Activated CD8-positive, alpha-beta memory T cell treated with anti-CD3 and anti-CD28 coated beads for 24 hours (primary cell): Measurements from ENCODE around the gene WDFY2.
"Not testable (repeated sequence)": the region's sequence is repeated elsewhere in the genome, so short reads cannot be mapped to it uniquely, and the experiment has no call there.

Experiments used
- DNase-seq: peaks from one replicate; pipeline ENCODE4 v3.0.0-alpha.2; 2020

Gene WDFY2

DNA sequence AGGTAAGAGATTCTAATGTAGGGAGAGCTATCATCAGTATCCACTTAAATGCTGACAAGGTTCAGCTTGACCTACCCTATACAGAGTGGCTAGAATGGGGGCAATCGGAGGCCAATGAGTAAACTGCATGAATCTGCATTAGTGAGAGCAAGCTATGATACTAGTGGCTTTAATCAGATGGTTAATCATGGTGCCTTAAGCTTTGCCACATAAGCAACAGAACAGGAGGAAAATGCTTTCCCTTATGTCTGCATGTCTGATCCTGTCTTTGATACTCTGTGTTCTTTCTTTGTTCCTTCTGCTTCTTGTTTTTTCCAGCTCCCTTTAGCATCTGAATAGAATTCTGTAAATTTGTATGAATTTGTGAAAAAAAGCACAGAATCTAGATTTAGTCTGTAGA, 91.1 kb downstream of the WDFY2 start:
- no peak for DNase-seq

DNA sequence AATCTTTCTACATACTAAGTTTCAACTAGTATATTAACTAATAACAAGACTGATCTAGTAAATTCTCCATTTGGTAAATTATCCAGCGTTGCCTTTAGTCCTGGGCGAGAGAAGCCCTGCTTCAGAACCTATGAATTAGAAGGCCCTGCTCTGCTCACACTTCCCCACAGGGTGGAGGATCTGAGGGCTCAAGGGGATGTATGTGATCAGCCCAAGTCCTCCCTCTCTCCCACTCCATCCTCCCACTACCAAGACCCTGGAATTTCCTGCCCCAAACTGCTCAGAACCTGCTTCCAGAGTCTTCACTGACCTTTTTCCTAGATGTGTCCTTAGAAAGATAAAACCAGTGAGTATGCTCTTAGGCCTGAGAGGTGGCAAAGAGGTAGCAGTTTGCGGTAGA, 91.6 kb downstream of the WDFY2 start:
- DNase-seq: no peak

DNA sequence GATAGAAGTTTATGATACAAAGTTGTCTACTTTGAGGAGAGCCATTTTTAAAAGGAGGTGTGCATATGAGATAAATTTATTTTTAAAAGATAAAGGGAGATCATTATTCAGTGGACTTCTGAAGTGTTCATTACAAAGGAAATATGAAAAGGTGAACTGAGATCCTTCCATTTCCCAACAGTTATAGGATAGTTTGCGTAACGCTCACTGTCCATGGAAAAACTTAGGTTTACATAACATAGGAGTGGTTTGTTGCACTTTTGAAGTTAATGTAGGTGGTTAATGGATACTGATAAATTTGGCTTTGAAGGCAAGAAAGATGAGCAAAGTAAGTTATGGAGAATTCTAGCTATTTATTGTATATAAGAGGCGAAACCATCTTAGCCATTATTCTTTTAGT, 92.5 kb downstream of the WDFY2 start:
- DNase-seq: no peak

DNA sequence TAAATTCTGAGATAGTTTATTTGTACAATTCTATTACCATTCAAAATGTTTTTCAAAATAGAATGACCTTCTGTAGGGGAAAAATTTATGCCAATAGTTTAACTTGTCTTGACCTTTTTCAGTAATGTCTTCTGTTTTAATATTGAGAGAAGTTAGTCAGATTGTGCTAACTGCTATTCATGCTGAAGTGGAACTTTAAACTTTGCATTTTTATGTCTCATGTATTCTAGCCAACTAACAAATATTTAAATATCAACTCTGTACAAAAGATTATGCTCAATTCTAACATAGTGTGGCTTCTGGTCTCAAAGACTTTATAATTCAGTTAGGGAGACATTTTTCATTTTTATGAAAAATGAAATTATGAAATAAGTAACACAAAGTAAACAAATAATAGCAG, 94.2 kb downstream of the WDFY2 start:
- no peak for DNase-seq

DNA sequence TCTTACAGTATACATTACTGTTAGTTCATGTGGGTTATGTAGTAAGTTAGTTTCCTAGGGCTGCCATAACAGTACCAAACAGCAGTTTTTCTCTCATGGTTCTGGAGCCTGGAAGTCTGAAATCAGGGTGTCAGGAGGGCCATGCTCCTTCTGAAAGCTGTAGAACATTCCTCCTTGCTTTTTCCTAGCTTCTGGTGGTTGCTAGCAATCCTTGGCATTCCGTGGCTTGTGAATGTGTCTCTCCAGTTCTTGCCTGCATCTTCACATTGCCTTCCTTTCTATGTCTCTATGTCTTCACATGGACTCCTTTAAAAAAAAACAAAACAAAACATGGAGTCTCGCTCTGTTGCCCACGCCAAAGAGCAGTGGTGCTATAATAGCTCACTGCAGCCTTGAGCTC, 95.4 kb downstream of the WDFY2 start:
- DNase-seq: no peak

DNA sequence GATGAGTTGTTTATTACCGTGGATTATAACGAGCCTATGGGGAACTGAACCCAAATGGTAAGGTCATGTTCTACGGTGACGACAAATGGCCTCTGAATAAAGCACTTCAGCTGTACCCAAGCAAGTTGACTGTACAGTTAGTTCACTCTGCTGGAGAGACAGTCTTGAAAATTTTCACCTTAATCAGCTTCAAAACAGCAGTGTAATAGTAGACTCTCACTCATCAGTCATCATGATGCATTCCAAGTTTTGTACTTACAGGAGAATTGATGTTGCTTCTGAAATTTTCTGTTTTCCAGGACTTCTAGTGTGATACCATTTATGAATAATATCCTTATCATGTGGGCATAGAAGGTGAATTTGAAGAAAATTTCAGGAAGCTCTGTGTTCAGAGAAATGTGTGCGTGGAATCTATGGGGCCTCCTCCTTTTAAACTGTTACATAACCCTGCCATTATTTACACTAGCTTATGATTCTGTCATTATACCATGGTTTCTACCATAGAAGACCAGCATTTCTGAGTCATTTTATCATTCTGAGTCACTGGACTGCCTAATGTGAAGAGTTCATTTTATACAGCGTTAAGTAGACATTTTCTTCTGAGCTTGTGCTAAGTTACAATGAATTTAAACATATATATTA, 96.9 kb downstream of the WDFY2 start:
- no peak for DNase-seq

DNA sequence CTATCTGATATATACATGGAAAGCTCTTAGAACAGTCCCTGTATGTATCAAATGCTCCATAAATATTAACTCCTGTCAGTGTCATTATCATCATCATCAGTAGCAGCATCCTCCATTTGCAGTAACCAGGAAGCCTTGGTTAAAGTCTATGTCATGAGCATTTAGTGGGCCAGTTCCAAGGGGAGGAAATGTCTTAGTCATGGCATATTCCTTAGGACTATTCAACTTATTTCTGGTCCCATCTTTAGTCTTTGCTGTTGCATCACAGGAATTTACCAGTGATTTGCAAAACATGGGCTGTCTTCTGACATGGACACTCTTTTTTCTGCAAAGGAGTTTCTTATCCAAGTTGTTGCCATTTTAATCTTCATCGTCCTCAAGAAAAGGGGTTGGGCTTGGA, 98.4 kb downstream of the WDFY2 start:
- DNase-seq: no peak

DNA sequence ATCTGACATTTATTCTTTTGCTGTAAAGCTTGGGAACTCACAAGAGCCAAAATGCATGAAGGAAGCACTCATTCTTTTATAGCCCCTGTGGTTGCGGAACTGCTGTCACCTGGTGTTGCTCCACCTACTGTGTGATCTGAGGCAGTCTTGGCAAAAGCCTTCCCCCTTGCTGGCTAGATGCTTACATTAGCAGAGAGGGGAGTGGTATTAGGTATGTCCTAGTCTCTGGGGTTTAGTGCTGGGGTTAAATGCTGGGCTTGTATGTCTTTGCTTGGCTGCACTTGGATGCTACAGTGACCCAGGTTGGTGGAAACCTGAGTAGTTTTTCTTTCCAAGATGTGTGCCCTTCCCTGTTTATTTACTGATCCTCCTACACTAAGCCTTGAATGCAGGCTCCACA, 99.3 kb downstream of the WDFY2 start:
- DNase-seq: no peak

DNA sequence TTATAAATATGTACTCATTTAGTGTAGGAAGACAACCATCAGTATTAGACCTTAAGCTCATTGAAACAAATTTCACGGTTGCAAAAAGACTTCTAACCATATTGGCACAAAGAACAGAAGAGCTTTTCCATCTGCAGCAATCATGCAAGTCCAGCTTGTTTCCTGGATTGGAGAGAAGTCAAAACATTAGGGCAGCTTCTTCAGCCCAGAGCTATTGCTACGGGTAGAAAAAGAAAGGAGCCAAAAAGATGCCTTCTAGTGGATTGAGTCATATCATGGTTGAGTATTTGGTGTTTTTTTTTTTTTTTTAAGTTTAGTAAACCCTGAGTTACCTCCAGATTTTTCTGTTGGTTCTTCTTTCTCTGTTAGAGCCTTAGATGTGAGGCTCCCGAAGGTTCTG, 99.8 kb downstream of the WDFY2 start:
- DNase-seq: no peak

DNA sequence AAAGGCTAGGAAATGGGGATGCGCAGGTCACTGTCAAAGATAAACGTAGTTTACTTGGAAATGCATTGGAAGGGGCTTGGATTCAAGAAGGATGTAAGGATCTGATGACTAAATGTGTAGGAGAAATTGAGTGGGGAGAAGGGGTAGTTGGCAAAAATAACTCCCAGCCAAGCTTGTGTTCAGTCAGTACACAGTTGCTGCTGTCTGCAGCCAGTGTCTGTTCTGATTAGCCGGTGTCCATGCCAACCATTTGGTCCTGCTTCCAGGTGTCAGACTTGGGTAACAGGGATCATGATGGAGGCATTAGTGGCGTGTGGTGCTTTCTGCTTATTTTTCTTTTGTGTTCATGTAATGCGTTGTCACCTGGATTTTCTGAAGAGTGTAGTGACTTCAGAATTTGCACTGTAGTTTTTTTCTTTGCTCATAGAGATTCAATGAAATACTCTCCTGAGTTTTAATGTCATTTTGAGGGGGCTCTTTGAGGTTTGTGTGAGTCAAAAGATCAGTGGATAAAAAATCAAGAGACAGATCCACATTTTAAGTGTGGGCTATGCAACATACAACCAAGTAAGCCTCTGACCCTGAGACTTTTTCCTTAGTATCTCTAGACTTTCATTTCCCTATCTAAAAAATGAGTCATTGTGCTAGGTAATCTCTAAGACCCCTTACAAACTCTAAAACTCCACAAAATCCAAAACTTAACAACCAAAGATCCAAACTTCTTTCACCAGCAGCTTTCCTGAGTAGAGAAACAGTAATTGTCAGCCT, 103.9 kb downstream of the WDFY2 start:
- DNase-seq: no peak

DNA sequence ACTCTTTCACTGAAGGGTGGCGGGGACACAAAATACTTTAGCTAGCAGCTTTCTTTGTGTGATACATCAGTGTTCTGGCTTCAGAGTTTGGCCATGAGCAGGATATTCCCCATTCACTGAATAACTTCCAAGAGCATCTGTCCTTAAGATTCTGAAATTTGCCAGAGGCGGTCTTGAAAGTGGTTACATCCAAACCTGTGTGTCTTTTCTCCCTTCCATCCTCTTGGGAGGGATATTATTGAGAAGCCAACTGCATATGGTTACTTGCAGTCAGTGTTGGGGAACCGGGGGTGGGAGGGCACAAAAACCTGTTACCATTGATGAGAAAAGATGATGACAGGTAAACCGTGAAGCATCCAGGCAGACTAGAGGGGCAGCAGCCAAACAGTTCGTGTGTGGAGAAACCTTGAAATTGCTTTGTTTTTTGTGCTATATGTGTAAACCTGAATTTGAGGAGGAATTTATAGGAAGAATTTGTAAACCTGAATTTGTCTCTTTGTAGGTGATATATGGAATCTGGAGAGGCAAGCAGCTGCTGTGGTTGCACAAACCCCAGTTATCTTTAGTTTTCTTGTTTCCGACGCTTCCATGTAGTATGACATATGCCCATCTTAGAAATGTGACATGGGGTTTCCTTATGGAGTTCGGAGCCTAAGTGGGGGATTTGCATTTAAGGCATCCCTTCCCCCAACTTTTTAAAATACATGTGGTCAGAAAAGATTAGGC, 104.8 kb downstream of the WDFY2 start:
- no peak for DNase-seq

DNA sequence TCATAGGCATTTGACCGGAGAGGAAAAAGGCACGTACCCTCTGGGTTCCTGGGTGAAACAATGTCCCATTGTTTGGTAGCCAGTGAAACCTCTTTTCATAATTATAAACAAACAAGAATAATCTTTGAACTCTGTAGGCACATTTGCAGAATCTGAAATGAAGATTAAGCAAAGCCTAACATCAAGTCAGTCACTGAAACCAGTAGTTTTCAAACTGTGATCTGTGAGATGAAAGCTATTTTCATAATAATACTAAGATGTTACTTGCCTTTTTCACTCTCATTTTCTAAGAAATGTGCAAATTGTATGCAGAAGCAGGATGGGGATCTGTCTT, 105.4 kb downstream of the WDFY2 start:
- DNase-seq: no peak

DNA sequence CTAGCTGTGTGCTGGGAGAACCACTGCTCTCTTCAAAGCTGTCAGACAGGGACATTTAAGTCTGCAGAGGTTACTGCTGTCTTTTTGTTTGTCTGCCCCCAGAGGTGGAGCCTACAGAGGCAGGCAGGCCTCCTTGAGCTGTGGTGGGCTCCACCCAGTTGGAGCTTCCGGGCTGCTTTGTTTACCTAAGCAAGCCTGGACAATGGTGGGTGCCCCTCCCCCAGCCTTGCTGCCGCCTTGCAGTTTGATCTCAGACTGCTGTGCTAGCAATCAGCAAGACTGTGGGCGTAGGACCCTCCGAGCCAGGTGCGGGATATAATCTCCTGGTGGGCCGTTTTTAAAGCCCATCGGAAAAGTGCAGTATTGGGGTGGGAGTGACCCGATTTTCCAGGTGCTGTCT, 111.4 kb downstream of the WDFY2 start:
- DNase-seq: not testable (repeated sequence)

DNA sequence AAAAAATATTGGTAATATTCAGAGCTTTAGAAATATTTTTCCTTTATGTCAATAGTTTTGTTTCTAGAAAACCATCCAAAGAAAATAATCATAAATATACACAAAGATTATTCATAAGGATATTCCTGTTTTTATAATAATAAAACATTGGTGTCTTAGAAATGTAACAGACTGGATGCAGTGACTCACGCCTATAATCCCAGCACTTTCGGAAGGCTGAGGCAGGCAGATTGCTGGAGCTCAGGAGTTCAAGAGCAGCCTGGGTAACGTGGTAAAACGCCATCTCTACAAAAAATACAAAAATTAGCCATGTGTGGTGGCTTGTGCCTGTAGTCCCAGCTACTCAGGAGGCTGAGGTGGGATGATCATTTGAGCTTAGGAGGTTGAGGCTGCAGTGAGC, 112.9 kb downstream of the WDFY2 start:
- no peak for DNase-seq

DNA sequence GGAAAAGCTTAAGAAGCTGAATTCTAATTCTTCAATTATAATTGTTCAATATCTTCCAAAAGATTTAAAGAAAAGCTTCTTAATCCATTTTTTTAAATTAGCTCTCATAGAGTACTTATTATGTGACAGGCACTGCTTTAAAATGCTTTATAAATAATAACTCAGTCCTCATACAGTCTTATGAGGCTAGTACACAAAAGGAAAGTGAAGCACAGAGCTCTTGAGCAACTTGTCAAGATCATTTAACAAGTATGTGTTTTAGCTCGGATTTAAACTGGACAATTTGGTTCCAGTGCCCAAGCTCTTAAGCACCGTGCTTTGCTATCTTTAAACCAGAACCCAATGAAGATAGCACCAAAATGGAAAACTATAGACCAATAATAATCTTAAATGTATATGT, 113.6 kb downstream of the WDFY2 start:
- DNase-seq: no peak

DNA sequence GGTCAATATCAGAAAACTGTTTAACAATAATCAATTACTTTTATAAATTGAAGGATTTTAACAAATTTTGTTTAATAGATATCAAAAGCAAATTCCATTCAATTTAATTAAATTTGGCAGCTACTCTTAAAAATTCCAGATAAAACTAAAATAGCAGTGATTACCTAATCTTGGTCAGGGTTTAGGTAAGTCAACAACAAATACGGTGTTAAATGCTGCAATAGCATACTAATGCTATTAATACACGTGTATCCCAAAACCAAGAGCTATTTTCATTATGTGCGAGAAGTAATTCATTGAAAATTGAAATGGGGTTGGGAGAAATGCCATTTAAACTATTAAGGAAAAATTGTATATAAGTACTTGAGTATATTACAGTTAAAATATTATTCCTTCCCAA, 114.1 kb downstream of the WDFY2 start:
- no peak for DNase-seq

DNA sequence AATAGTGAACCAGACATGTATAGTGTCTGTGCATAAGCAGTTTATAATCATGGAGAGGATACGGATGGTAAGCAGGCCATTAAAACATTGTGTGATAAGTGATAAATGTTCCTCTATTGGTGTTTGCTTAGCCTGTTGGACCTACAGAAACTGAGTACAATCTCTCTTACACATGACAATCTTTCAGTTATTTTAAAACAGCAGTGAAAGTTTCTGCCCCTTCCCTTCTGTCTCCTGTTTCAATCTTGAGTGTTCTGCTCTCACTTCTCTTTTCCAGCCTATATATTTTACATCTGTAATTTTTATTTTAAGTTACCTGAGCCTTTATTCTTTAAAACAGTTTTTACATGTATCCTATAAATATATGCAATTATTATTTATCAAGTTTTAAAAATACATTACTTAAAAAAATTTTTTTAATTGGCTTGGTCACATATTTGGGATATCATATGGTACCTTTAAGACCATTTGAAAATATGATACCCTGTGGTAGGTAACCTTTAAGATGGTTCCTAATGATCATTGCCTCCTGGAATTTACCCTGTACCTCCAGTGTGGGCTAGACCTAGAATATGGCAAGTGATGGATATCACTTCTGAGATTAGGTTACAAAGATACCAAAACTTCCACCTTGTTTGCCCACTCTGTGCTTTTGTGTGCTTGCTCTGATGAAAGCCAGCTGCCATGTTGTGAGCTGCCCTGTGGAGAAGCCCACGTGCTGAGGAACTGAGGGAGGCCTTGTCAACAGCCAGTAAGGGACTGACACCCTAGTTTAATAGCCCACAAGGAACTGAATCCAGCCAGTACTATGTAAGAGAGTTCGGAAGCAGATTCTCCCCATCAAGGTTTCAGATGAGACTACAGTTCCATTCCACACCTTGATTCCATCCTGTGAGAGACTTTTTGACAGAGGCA, 120.4 kb downstream of the WDFY2 start:
- no peak for DNase-seq

DNA sequence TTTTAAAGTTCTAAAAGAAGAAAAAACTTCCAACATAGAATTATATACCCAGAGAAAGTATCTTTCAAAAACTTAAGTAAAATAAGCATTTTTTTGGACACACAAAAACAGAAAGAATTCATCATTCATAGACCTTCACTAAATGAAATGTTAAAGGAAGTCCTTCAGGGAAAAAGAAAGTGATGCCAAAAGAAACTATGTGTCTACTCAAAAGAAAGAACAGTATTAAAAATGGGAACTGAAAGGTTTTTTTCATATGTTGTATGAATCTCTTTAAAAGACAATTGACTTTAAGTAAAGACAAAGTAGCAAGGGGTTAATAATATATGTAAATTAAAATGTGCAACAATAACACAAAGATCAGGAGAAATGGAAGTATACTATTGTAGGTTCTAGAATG, 123.2 kb downstream of the WDFY2 start:
- no peak for DNase-seq

DNA sequence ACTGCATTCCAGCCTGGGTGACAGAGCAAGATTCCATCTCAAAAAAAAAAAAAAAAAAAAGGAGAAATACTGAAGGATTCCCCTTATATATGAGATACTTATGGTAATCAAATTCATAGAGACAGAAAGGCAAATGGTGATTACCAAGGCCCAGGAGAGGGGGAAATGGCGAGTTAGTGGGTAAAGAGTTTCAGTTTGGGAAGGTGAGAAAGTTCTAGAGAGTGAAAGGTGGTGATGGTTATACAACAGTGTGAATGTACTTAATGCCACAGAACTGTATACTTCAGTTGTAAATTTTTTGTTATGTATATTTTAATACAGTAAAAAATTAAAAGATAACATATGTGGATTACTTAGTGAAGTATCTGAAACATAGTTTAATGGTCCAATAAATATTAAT, 129.5 kb downstream of the WDFY2 start:
- no peak for DNase-seq

DNA sequence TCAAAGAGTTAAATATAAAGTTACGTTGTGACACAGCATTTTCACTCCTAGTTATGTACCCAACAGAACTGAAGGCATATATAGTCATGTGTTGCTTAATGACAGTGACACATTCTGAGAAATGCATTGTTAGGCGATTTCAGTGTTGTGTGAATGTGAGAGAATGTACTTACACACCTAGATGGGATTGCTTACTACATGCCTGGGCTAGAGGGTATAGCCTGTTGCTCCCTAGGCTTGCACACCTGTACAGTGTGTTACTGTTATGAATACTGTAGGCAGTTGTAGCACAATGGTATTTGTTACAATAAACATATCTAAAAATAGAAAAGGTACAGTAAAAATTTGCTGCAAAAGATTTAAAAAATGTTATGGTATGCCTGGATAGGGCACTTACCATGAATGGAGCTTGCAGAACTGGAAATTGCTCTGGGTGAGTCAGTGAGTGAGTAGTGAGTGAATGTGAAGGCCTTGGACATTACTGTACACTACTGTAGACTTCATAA, 130.5 kb downstream of the WDFY2 start:
- no peak for DNase-seq

DNA sequence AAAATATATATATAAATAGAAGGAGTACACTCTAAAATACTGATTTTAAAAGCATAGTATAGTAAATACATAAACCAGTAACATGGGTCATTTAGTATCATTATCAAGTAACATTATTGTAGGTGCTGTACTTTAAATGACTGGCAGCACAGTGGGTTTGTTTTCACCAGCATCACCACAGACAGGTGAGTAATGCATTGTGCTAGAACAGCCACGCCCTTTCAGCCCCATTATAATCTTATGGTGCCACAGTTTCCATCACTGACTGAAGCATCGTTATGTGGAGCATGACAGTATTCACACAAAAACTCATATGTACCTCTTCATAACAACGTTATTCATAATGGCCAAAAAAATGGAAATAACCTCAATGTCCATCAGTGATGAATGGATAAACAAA, 131.4 kb downstream of the WDFY2 start:
- no peak for DNase-seq

DNA sequence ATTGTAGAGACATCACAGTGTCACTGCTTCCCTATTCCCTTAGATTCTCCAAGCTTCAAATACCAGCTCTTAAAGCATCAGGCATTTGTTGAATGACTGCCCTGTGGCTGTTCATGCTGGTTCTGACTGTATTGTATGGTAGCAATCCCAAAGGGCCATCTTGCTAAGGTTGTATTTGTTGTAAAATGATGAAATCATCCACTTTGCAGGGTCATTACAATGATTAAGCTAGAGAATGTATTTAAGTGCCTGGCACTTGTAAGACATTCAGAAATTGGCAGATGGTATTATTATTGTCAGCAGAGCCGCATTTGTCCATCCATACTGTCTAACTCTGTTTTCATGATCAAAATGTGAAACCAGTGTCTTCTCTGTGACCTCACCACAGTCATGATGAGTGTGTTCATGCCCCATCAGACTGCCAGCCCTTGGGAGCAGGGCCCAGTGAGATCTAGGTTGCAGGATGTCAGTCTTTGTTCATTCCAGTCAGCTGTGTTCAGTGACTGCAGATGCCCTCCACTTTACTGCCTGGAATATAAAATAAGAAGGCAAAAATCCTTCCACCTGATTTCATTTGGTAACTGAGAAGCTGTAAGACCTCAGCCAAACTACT, 133.6 kb downstream of the WDFY2 start:
- DNase-seq: no peak

DNA sequence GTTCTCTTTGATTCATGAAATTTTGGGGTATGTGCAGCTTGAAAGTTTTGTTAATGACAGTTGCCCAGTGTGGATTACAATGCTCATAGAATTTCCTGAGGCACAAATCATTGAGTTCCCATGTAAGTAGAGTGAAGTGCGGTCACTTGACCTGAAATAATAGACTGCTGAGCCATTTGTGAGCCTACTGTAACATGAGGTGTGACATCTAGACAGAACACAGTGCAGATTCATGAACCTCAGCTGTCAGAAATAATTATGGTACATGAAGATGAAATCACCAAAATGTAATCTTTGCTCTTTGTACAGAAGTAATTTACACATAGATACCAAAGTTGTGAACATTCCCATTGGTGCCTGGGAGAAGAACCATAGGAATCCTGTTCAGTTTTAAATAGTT, 135.1 kb downstream of the WDFY2 start:
- no peak for DNase-seq
